ENCODE measurements around the gene P2RY6. TPM values are rescaled to one million over a fixed set of nuclear protein-coding genes. Genes with fewer than 3 reads are reported as not detected.

Gene P2RY6
- total and polyA plus RNA-seq, 10 of the 15 experiments (the other 5 are each of a cell fraction or from before 2014, with no cell fraction given): 0.05 to 0.90 (median 0.22) TPM; not detected in 4

DNA sequence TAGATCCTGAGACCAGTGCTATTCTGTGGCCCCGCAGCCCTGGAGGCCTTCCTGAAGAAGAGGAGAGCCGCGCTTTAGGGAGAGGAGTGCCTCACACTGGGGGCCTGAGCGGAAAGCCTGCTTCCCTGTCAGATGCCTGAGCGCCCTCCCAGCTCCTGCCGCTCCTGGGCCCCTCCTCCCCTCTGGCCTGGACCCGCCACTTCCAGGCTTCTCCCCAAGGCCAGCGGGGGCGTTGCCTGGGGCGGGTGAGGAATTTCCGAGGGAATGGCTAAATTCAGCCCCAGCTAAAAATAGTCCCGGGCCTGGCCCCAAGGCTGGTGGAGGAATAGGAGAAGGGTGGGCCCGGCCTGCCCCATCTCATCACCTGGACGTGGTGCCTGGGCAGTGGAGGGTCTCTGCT lies 51.3 kb downstream of the P2RY6 start:
- WGBS (ENCODE audit: insufficient coverage, insufficient replicate concordance, low lambda C conversion rate, missing lambda C conversion rate): 83% methylated on average over 13 of the region's 14 CpGs
- Histone ChIP-seq H3K27me3 (replicated peaks in 1 of 2; ENCODE audit: control insufficient read depth in 2 of 2, insufficient read depth in 2 of 2, low read length in 1 of 2) (no peaks in the 10 kb centered on the region), H3K27ac (ENCODE audit: control insufficient read depth, insufficient read depth) (peak overlapping the region; percentile 99), H2AFZ (ENCODE audit: control insufficient read depth, low read depth, low read length) (no peak overlapping the region), H3K36me3 (ENCODE audit: control insufficient read depth in 2 of 2, insufficient read depth in 2 of 2, low read length in 1 of 2) (no peaks in the 10 kb centered on the region; a peak in 2 of 4 replicates), H3K79me2 (ENCODE audit: control insufficient read depth, insufficient read depth, low read length) (peaks cover 4% of the 10 kb centered on the region), H3K4me3 (no peak overlapping the region), H3K4me1 (ENCODE audit: control insufficient read depth, insufficient read depth, low read length) (peaks cover 78% of the 10 kb centered on the region), H4K20me1 (ENCODE audit: control insufficient read depth, insufficient read depth) (no peaks in the 10 kb centered on the region), H3K9me3 (replicated peaks; ENCODE audit: control insufficient read depth, insufficient read depth, low read length) (no peaks in the 10 kb centered on the region), H3K4me2 (ENCODE audit: control insufficient read depth, insufficient read depth) (no peak overlapping the region), H3K9ac (ENCODE audit: control insufficient read depth, insufficient read depth, low read length) (no peak overlapping the region)
- ChIA-PET SMC1A (ENCODE audit: uncharacterized antibody, unreplicated experiment) (interaction anchor here (5.3 to 11.8 kb wide), 3 partner anchors 10 to 17 kb away, joined by 24 to 106 read pairs (median 56); partner anchors contain the start of gene ARHGEF17), RAD21 (ENCODE audit: unreplicated experiment) (interaction anchor here (4.0 to 10.5 kb wide), 2 partner anchors 12 to 16 kb away, joined by 22 to 115 read pairs; partner anchors contain the start of gene ARHGEF17), CTCF (interaction anchor here (1.1 to 7.6 kb wide), 5 partner anchors 9 to 29 kb away, joined by 5 to 126 read pairs (median 10); partner anchors contain the start of gene ARHGEF17), POLR2A (interaction anchor here (2.6 to 7.8 kb wide), 3 partner anchors 8 to 61 kb away, joined by 9 to 78 read pairs (median 40); partner anchors contain the start of gene ARHGEF17)
- FAIRE-seq (no peak), DNase-seq (ENCODE audit: low read depth, low spot score) (no peak), ATAC-seq (no peak)
- BruUV-seq (replicated peaks): no TSS peak
- TF ChIP-seq ZSCAN29 (IDR thresholded peaks at IDR 0.05) (no peak), NRF1 (conservative IDR thresholded peaks at IDR 0.05; ENCODE audit: low read depth, low read length) (no peak), ZZZ3 (IDR thresholded peaks at IDR 0.05; ENCODE audit: control insufficient read depth, insufficient read length, low read depth) (no peak), BMI1 (IDR thresholded peaks at IDR 0.05; ENCODE audit: borderline replicate concordance) (no peak)
- in situ Hi-C loops (cut with MboI) (no loop called here), intact Hi-C loops (cut with micrococcal nuclease; ENCODE audit: unreplicated experiment) (no loop called here)

DNA sequence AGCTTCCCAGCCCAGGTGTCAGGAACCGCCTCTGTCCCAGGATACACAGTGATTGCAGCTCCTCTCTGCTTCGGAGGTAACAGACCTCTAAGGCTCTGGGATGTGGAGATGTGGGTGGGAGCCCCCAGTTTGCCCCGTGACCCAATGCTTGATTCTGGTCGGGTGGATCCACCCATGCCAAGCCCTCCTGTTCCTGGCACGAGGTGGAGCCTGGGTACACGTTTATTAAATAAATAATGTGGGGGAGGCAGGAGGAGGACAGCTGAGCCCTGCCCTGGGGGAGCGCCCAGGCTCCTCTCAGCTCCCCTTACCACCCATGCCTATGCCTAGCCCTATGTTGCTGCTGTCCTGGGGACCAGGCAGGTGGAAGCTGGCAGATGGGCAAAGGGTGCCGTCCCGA lies 52.0 kb downstream of the P2RY6 start:
- peaks cover 4% of the 10 kb centered on the region for H3K79me2 ChIP-seq (ENCODE audit: control insufficient read depth, insufficient read depth, low read length)
- H3K4me1 ChIP-seq (ENCODE audit: control insufficient read depth, insufficient read depth, low read length): peaks cover 80% of the 10 kb centered on the region
- ChIA-PET CTCF (interaction anchor here (0.9 to 7.6 kb wide), 6 partner anchors 9 to 29 kb away, joined by 3 to 126 read pairs (median 5); partner anchors contain the start of gene ARHGEF17), SMC1A (ENCODE audit: uncharacterized antibody, unreplicated experiment) (interaction anchor here (5.3 to 11.8 kb wide), 3 partner anchors 10 to 17 kb away, joined by 24 to 106 read pairs (median 56); partner anchors contain the start of gene ARHGEF17), RAD21 (ENCODE audit: unreplicated experiment) (interaction anchor here (4.0 to 10.5 kb wide), 2 partner anchors 11 to 17 kb away, joined by 22 to 115 read pairs; partner anchors contain the start of gene ARHGEF17), POLR2A (interaction anchor here (0.9 to 6.3 kb wide), 4 partner anchors 9 to 61 kb away, joined by 3 to 78 read pairs (median 18); partner anchors contain the start of gene ARHGEF17)
- ATAC-seq (no peak), DNase-seq (ENCODE audit: low read depth, low spot score) (no peak), FAIRE-seq (no peak)
- no peaks in the 10 kb centered on the region for H3K9me3 ChIP-seq (replicated peaks; ENCODE audit: control insufficient read depth, insufficient read depth, low read length)
- H3K36me3 ChIP-seq (ENCODE audit: control insufficient read depth in 2 of 2, insufficient read depth in 2 of 2, low read length in 1 of 2): no peaks in the 10 kb centered on the region; a peak in 2 of 4 replicates
- intact Hi-C loops (cut with micrococcal nuclease; ENCODE audit: unreplicated experiment) (loop anchor here (2.0 kb wide), 1 partner anchor 171 kb away; no protein-coding TSS in a partner anchor), in situ Hi-C loops (cut with MboI) (no loop called here)
- WGBS (ENCODE audit: insufficient coverage, insufficient replicate concordance, low lambda C conversion rate, missing lambda C conversion rate): 80% methylated on average over 9 of the region's 9 CpGs
- no TSS peak for BruUV-seq (replicated peaks)
- no peak overlapping the region for H2AFZ ChIP-seq (ENCODE audit: control insufficient read depth, low read depth, low read length)
- H3K4me2 ChIP-seq (ENCODE audit: control insufficient read depth, insufficient read depth): peak overlapping the region; percentile 68
- no peaks in the 10 kb centered on the region for H3K27me3 ChIP-seq (replicated peaks in 1 of 2; ENCODE audit: control insufficient read depth in 2 of 2, insufficient read depth in 2 of 2, low read length in 1 of 2)
- H3K4me3 ChIP-seq: no peak overlapping the region
- peak overlapping the region; percentile 99 for H3K27ac ChIP-seq (ENCODE audit: control insufficient read depth, insufficient read depth)
- no peak for TF ChIP-seq FOXM1 (IDR thresholded peaks at IDR 0.05; ENCODE audit: low read depth, low read length)
- TF ChIP-seq RBBP5 (conservative IDR thresholded peaks at IDR 0.05): no peak
- TF ChIP-seq, protein P1, sequence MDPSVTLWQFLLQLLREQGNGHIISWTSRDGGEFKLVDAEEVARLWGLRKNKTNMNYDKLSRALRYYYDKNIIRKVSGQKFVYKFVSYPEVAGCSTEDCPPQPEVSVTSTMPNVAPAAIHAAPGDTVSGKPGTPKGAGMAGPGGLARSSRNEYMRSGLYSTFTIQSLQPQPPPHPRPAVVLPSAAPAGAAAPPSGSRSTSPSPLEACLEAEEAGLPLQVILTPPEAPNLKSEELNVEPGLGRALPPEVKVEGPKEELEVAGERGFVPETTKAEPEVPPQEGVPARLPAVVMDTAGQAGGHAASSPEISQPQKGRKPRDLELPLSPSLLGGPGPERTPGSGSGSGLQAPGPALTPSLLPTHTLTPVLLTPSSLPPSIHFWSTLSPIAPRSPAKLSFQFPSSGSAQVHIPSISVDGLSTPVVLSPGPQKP (IDR thresholded peaks at IDR 0.05; ENCODE audit: low read depth, low read length): no peak
- TF ChIP-seq, protein P2, sequence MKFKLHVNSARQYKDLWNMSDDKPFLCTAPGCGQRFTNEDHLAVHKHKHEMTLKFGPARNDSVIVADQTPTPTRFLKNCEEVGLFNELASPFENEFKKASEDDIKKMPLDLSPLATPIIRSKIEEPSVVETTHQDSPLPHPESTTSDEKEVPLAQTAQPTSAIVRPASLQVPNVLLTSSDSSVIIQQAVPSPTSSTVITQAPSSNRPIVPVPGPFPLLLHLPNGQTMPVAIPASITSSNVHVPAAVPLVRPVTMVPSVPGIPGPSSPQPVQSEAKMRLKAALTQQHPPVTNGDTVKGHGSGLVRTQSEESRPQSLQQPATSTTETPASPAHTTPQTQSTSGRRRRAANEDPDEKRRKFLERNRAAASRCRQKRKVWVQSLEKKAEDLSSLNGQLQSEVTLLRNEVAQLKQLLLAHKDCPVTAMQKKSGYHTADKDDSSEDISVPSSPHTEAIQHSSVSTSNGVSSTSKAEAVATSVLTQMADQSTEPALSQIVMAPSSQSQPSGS (IDR thresholded peaks at IDR 0.05; ENCODE audit: low read length): no peak
- no peak for TF ChIP-seq NFYB (IDR thresholded peaks at IDR 0.05; ENCODE audit: insufficient read depth, low read depth, low read length)
- no peak for TF ChIP-seq KAT2A (conservative IDR thresholded peaks at IDR 0.05; ENCODE audit: control insufficient read depth, low read depth, low read length)
- TF ChIP-seq SIN3A (IDR thresholded peaks at IDR 0.05; ENCODE audit: low read depth, low read length): no peak
- no peak for TF ChIP-seq IKZF1 (conservative IDR thresholded peaks at IDR 0.05)
- no peaks in the 10 kb centered on the region for H4K20me1 ChIP-seq (ENCODE audit: control insufficient read depth, insufficient read depth)
- peak overlapping the region; percentile 79 for H3K9ac ChIP-seq (ENCODE audit: control insufficient read depth, insufficient read depth, low read length)
